SK-N-MC (cell line): ENCODE measurements around the gene RSPRY1.

Experiments used
- DNase-seq: peaks from one replicate; pipeline ENCODE4 v3.0.0-alpha.2; 2011; ENCODE audit warnings: low read depth, low spot score
- H3K27ac ChIP-seq: fragments of 200-600 bp; sonication (generic); 2 replicates; pipeline ENCODE4 v1.5.1; 2016; ENCODE audit warnings: mixed run types
- H3K36me3 ChIP-seq: fragments of 200-600 bp; sonication (generic); 2 replicates; pipeline ENCODE4 v1.6.1; 2017; ENCODE audit warnings: antibody characterized with exemption, low read length, mixed read lengths; ENCODE audit not compliant: insufficient read depth
- H3K4me3 ChIP-seq: fragments of 200-600 bp; sonication (generic); 2 replicates; pipeline ENCODE4 v1.5.1; 2016
- H3K9ac ChIP-seq: fragments of 200-600 bp; sonication (generic); 2 replicates; pipeline ENCODE4 v1.8.0; 2017; ENCODE audit warnings: mixed run types, mixed read lengths; ENCODE audit not compliant: insufficient read length
- H3K9me3 ChIP-seq: fragments of 200-600 bp; sonication (generic); 2 replicates; pipeline ENCODE4 v1.6.1; 2017; ENCODE audit warnings: low read depth, mild to moderate bottlenecking, antibody characterized with exemption, low read length, moderate library complexity, mixed read lengths
- EZH2 ChIP-seq: fragments of 200-600 bp; sonication (generic); IDR thresholded peaks from one replicate; pipeline ENCODE4 v1.6.1; 2017; ENCODE audit warnings: antibody characterized with exemption
- FOXP2 ChIP-seq: optimal IDR thresholded peaks from 2 replicates; pipeline ENCODE3; 2011; ENCODE audit warnings: mild to moderate bottlenecking, moderate library complexity; ENCODE audit not compliant: insufficient read depth; ENCODE audit errors: extremely low read length, control extremely low read depth
- POLR2AphosphoS5 ChIP-seq: IDR thresholded peaks from 2 replicates; pipeline ENCODE4 v1.6.1; 2012; ENCODE audit warnings: mild to moderate bottlenecking, low read depth, low read length, borderline replicate concordance

RSPRY1 gene

DNA sequence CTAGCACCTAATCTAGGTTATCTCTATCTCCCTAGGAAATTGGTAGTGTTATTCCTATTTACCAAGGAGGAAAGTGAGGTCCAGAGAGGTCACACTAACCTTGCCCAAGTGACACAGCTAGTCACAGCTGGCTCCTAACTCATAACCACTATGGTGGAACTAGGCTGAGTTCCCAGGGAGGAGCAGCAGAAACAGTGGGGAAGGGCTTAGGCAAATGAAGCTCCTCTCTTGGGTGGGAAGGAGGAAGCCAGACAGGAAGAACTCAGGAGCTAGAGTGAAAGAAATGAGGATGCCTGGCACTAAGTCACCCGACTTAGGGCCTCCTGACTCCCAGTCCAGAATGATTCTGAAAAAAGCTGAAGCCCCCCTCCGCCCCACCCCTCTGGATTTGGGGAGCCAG, 34.8 kb upstream of the RSPRY1 start:
- Histone ChIP-seq H3K27ac (no peak overlapping the region), H3K9ac (no peak overlapping the region), H3K36me3 (no peaks in the 10 kb centered on the region; the same call in 1 of the 2 replicates), H3K9me3 (no peaks in the 10 kb centered on the region), H3K4me3 (no peak overlapping the region)
- no peak for TF ChIP-seq POLR2AphosphoS5
- TF ChIP-seq EZH2 = no peak
- TF ChIP-seq FOXP2 = no peak
- no peak for DNase-seq

DNA sequence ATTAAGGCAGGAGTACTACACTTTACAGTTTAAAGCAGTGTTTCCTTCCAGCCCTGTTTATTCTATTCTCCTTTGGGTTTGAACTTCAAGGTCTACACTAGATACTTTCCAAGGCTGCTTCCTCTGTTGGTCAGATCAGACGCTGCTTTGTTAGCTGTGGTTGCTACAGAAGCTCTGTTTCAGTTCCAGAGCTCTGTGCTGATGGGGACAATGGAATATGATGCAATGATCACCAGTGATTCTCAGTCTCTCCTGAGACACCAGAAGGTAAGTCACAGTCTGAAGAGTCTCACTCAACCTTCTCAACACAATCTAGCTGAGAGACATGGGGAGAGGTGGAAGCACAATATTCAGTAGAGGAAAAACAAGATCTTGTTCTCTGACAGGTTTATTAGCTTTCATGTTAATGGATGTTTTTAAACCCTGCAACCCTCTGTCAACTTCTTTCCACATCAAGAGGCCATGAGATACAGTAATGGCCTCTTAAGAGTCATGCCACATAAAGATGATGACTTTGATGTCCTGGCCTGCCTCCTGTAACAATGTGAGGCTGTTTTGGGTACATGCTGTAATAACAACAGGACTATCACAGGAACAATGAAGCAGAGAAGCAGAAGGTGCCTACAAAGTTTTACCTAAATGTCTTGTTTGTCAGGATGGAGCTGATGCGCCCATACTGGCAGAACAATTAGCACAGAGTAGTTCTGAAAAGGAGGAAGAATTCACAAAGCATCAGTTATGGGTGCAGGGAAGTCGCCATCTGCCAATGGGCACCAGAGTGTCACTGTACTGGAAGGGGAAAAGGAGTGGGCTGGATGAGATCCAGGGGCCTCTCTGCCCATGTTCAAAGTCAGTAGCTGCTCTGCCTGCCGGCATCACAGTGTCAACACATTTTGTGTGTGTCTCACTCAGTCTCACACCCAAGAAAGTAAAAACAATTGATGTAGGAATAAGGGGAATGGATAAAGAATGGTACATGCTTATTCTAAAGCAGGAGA, 33.7 kb upstream of the RSPRY1 start:
- no peak for DNase-seq
- H3K9ac ChIP-seq = no peak overlapping the region
- H3K4me3 ChIP-seq = no peak overlapping the region
- H3K9me3 ChIP-seq = no peaks in the 10 kb centered on the region
- no peak overlapping the region for H3K27ac ChIP-seq
- TF ChIP-seq POLR2AphosphoS5 = no peak
- TF ChIP-seq FOXP2 = no peak
- TF ChIP-seq EZH2 = no peak
- H3K36me3 ChIP-seq = no peaks in the 10 kb centered on the region; the same call in 1 of the 2 replicates

- Histone ChIP-seq H3K9me3 (no peaks in the 10 kb centered on the region), H3K4me3 (no peak overlapping the region), H3K27ac (no peak overlapping the region), H3K9ac (no peak overlapping the region), H3K36me3 (peaks cover 10% of the 10 kb centered on the region; the same call in 1 of the 2 replicates)
- no peak for DNase-seq
- TF ChIP-seq FOXP2 = no peak
- no peak for TF ChIP-seq POLR2AphosphoS5
- TF ChIP-seq EZH2 = no peak
Observed at GRCh38 chr16:57153841-57154240, 32.3 kb upstream of the RSPRY1 start.

GRCh38 chr16:57155702-57156350, 30.3 kb upstream of the RSPRY1 start:
- no peaks in the 10 kb centered on the region for H3K9me3 ChIP-seq
- H3K9ac ChIP-seq = no peak overlapping the region
- H3K4me3 ChIP-seq = no peak overlapping the region
- H3K36me3 ChIP-seq = peaks cover 17% of the 10 kb centered on the region; the same call in 1 of the 2 replicates
- H3K27ac ChIP-seq = no peak overlapping the region
- TF ChIP-seq POLR2AphosphoS5 = no peak
- no peak for TF ChIP-seq EZH2
- TF ChIP-seq FOXP2 = no peak
- DNase-seq = no peak

DNA sequence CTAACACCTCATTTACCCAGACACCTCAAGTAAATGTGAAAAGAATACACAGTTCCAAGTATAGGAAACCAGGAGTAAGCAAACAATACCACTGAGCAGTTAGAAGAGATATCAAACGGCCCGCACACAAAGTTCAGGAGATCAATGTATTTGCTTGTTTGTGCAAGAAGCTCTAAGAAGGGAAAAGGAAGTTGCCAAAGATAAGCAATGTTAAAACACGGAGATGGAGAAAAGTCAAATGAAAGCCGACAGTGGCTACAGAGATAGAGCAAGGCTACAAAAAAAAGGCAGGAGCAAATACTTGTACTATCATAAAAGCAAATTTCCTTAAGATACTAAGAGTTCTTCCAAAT, 29.8 kb upstream of the RSPRY1 start:
- no peak for DNase-seq
- peaks cover 17% of the 10 kb centered on the region; the same call in 1 of the 2 replicates for H3K36me3 ChIP-seq
- H3K4me3 ChIP-seq = no peak overlapping the region
- no peaks in the 10 kb centered on the region for H3K9me3 ChIP-seq
- H3K27ac ChIP-seq = no peak overlapping the region
- no peak overlapping the region for H3K9ac ChIP-seq
- TF ChIP-seq EZH2 (no peak), FOXP2 (no peak), POLR2AphosphoS5 (no peak)

GRCh38 chr16:57157533-57157932, 28.6 kb upstream of the RSPRY1 start:
- Histone ChIP-seq H3K9me3 (no peaks in the 10 kb centered on the region), H3K27ac (no peak overlapping the region), H3K4me3 (no peak overlapping the region), H3K9ac (no peak overlapping the region), H3K36me3 (peaks cover 17% of the 10 kb centered on the region; the same call in 1 of the 2 replicates)
- TF ChIP-seq EZH2 (no peak), FOXP2 (no peak), POLR2AphosphoS5 (no peak)
- no peak for DNase-seq

DNA sequence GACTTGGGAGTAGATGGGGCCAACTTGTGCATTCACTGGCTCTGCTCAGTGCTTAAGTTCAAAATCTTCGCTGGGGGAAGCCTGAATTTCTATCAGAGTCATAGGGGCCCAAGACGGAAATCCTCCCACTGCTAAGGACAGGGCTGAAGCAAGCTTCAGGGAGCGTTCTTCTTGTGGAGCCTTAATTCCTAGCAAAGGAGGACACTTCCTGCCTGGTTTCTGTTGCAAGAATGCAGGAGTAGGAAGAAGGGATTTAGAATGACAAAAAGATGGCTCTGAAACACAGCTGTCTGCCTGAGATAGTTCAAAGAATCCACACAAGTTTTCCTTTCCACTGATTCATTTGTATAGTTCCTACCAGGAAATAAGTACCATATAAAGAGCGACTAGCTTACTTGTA, 26.7 kb upstream of the RSPRY1 start:
- Histone ChIP-seq H3K9me3 (no peaks in the 10 kb centered on the region), H3K36me3 (peaks cover 27% of the 10 kb centered on the region), H3K27ac (no peak overlapping the region), H3K9ac (no peak overlapping the region), H3K4me3 (no peak overlapping the region)
- no peak for DNase-seq
- TF ChIP-seq FOXP2 (no peak), EZH2 (no peak), POLR2AphosphoS5 (no peak)

DNA sequence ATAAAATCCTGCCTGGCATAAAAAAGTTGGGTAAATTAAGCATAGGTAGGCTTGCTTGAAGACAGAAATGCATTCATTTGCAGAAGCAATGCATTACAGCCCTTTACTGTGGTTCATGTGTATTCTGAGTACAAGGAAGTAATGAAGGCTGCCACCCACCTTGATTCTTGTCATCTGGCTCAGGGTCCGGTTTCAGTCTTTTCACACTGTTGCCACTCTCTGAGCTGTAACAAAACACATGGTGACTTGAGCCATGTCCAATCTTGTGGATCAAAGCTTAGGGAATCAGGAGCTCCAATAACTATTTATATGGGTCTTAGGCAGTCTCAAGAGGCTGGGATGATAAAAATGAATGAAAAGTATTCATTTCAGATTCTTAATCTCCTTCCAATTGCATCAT, 22.3 kb upstream of the RSPRY1 start:
- H3K4me3 ChIP-seq = no peak overlapping the region
- no peak overlapping the region for H3K9ac ChIP-seq
- no peak overlapping the region for H3K27ac ChIP-seq
- DNase-seq = no peak
- H3K36me3 ChIP-seq = peaks cover 36% of the 10 kb centered on the region
- H3K9me3 ChIP-seq = no peaks in the 10 kb centered on the region
- TF ChIP-seq FOXP2 (no peak), POLR2AphosphoS5 (no peak), EZH2 (no peak)
